GM19043 (cell line): ENCODE measurements around the gene ZNF614.
"Not testable (repeated sequence)": the region's sequence is repeated elsewhere in the genome, so short reads cannot be mapped to it uniquely, and the experiment has no call there.

Source experiments
- ATAC-seq: cut with Tn5 transposase; IDR thresholded peaks from one replicate; pipeline ENCODE4 v1.9.1; 2021; ENCODE audit warnings: low read depth; ENCODE audit not compliant: unreplicated experiment

The ZNF614 gene

DNA sequence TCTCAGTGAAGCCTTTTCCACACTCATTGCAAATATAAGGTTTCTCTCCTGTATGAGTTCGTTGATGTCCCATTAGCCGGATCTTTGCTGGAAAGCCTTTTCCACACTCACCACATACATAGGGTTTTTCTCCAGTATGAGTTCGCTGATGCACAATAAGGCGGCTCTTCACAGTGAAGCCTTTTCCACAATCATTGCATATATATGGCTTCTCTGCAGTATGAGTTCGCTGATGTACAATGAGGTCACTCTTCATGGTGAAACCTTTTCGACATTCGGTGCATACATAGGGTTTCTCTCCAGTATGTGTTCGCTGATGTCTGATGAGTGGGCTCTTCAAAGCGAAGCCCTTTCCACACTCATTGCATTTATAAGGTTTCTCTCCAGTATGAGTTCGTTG, 34.8 kb downstream of the ZNF614 start:
- no peak for ATAC-seq

DNA sequence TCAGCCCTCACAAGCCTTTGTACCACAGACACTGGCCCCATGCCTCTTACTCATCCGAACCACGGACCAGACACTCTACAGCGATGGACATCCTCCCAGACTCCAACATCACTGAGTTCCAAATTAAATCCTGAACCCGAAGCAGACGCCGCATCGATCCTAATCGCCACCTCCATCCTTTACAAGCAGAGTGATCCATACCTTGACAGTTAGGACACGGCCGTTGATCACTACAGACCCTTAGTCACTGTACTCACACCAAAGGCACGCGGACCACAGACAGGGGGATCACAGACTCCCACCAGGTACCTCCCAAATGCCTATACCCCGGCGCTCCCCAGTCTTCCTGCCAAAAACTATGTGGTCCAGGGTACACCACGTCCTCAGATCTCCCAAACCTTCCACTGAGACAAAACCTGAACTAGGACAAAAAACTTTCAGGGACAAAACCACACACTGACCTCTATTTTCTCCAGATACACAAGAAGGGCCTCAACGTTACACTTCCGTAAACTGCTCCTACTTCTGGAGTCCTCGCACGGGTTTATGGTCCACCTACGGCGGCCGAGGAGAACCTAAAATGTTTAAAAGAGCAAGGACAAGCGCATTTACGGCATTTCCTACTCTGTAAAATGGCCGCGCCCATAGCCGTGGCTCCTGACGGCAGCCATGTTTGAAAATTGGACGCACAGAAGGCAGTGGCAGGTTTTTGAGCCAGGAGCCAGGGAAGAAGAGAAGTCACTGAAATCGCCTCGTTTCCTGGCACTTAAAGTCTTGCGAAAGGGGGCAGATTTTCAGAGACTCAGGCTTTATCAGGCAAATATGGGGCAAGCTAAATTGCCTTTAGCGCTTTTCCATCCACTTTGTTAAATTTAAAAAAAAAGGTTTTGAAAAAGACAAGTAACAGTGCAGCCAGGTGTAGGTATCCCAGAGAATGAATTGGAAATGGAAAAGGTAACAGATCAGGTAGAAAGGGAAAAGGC, 41.6 kb downstream of the ZNF614 start, which contains the start of gene ZNF350:
Gene ZNF350, minus strand, starts transcription at position 532 of the 983 bp plus-strand sequence. CDS start 12,480 bp downstream, outside the sequence.
- ATAC-seq, result peak; percentile 64

DNA sequence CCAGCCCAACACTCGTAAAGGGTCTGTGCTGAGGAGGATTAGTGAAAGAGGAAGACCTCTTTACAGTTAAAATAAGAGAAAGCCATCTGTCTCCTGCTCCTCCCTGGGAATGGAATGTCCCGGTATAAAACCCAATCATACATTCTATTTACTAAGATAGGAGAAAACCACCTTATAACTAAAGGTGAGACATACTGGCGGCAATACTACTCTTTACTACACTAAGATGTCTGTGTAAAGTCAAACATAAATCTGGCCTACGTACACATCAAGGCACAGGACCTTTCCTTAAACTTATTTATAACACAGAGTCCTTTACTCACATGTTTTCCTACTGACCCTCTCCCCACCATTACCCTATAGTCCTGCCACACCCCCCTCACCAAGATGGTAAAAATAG, 44.8 kb downstream of the ZNF614 start:
- ATAC-seq, result no peak

DNA sequence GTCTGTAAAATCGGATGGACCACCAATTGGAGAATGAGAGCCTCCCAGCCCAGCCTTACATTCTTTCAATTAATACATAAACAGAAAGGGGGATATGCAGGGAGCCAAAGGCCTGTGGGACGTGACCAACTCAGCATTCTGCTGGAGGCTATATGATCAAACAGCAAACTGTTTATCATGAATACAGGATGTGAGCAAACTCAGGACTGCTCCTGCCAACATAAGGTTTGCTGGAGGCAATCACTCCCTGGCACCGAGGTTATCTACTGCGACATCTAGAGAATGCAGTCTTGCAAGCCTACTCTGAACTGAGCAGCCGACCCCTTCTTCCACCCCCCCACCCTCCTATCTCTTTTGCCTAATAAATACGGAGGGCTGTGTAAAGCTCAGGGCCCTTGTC, 47.3 kb downstream of the ZNF614 start:
- ATAC-seq, result not testable (repeated sequence)

DNA sequence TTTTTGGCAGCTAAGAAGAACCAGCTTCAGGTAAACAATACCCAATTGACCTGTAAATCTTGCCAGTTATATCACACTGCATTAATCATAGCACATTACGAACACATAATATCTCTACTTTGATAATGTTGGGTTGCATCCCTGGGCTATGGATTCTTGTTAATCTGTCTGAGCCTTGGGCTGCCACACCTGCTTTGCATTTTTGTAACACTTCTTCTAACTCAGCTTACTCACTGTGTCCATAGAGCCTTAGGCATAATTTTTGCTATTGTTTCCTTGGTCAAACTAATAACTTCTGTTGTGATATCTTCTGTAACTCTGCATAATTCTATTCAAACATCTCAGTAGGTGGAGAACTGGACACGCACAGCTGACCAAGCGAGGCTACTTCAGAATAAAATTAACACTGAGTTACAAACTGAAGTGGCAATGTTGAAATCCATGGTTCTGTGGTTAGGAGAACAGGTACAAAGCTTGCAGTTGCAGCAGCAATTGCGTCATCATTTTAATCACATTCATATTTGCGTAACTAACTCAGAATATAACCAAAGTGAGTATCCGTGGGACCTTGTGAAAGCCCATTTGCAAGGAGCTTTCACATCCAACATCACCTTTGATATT, 48.0 kb downstream of the ZNF614 start:
- ATAC-seq, result no peak

DNA sequence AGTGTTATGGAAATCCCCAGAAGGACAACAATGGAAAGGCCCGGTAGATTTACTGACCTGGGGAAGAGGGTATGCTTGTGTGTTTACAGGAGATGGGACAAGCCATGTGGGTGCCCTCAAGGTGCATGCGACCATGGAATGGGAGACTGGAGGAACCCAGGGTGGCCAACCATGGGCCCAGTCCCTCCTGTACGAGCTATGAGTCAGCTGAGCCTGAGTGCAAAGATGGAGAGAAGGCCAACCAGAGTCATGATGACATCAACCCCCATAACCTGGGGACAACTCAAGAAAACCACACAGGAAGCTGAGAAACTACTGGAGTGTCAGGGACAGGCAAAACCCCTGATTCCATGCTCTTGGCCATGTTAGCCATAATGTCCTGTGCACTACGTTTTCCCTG, 49.3 kb downstream of the ZNF614 start:
- no peak for ATAC-seq

DNA sequence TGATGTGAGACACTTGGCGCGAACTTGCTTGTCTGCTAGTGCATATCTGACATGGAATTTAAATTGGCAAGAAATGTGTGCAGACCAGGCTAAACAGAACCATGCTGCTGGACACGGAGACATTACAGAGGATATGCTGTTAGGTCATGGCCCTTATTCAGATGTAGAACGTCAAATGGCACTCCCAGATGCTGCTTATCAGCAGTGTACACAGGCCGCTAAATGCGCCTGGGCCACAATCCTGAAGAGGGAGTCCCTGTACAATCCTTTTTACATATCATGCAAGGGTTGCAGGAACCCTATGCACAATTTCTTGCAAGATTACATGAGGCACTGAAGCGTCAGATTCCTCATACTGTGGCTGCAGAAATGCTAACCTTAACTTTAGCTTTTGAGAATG, 50.8 kb downstream of the ZNF614 start:
- no peak for ATAC-seq

DNA sequence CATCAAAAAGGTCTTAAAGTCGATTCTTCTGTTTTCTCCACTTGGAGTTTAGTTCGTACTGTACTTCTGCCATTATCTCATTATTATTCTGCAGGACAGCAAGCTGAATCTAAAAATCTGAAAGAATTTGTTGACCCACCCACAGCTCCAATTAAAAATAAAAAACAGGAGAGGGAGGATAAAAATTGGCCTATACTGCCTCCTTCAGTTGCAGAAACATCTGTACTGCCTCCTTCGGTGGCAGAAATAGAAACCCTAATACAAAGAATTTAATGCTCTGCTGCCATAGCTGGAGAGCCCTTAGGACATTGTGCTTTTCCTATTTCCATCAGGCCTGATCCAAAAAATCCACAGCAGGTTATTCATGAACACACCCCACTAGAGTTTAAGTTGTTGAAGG, 51.3 kb downstream of the ZNF614 start:
- no peak for ATAC-seq

DNA sequence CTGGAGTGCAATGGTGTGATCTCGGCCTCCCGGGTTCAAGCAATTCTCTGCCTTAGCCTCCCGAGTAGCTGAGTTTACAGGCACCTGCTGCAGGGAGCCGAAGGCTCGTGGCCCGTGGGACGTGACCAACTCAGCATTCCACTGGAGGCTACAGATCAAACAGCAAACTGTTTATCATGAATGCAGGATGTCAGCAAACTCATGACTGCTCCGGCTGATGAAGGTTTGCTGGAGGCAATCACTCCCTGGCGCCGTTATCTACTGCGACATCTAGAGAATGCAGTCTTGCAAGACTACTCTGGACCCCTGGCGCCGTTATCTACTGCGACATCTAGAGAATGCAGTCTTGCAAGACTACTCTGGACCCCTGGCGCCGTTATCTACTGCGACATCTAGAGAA, 52.4 kb downstream of the ZNF614 start:
- ATAC-seq, result not testable (repeated sequence)

DNA sequence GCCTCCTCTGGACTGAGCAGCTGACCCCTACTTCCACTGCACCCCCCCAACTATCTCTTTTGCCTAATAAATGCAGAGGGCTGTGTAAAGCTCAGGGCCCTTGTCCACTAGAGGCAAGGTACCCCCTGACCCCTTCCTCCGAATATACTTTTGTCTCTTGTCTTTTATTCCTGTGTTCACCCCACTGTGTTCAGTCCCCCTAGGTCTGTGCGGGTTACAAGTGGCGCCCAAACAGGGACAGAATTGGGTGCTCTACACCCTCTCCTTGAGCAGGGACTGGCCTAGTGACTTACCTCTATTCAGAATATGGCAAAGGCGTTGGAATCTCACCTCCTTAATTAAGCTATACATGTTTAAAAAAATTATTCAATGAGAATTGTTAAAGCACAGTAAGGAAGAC, 56.6 kb downstream of the ZNF614 start:
- ATAC-seq, result no peak

DNA sequence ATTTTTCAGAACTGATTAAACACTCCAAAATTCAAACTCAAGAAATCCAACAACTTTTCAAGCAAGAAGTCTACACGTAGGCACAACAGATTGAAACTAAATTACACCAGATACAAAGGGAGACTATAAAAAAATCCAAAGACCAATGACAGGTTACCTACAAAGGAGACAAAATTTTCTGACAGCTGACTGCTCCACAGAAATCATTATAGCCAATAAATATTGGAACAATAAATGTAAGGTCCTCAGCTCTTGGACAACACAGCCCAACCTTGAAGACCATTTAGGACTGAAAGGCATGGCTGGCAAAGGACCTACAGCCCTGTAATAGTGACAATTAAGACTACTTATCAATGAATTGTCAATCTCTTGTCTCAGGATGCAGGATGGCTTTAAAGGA, 57.5 kb downstream of the ZNF614 start:
- no peak for ATAC-seq

DNA sequence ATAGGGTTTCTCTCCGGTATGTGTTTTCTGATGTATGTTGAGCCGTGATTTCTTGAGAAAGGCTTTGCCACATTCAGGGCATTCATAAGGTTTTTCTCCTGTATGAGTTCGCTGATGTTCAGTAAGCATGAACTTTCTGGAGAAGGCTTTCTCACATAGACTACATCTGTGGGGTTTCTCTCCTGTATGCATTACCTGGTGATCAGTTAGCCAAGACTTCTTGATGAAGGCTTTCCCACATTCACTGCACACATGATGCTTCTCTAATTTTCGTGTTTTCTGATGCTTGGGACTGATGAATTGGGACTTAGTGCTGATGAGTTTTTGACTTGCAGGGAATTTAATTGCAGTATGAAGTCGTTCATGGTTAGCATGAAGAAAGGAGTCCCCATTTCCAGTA, 62.6 kb downstream of the ZNF614 start:
- ATAC-seq, result no peak
